ENCODE measurements around the gene FILIP1L.

- TF ChIP-seq CTCF (IDR thresholded peaks at IDR 0.05 in 2 of 3, conservative IDR thresholded peaks at IDR 0.05 in 1 of 3; ENCODE audit: borderline replicate concordance in 1 of 3, insufficient read depth in 1 of 3, low read depth in 2 of 3, low read length in 2 of 3) (no peak), REST (IDR thresholded peaks at IDR 0.05; ENCODE audit: low read depth) (no peak), POLR2AphosphoS5 (IDR thresholded peaks at IDR 0.05; ENCODE audit: low read depth, low read length) (no peak), EZH2 (IDR thresholded peaks at IDR 0.05) (no peak), MAX (IDR thresholded peaks at IDR 0.05) (no peak), POLR2A (IDR thresholded peaks at IDR 0.05; ENCODE audit: borderline replicate concordance, extremely low read depth, insufficient read depth, insufficient read length) (no peak), SP1 (IDR thresholded peaks at IDR 0.05; ENCODE audit: low read depth) (no peak), YY1 (IDR thresholded peaks at IDR 0.05; ENCODE audit: extremely low read depth, insufficient replicate concordance, low read depth, low read length) (no peak), RAD21 (IDR thresholded peaks at IDR 0.05; ENCODE audit: low read depth) (no peak), TCF7L2 (IDR thresholded peaks at IDR 0.05; ENCODE audit: borderline replicate concordance, extremely low read depth, insufficient read depth, insufficient read length) (no peak), EZH2phosphoT487 (IDR thresholded peaks at IDR 0.05; ENCODE audit: borderline replicate concordance) (no peak), ELF1 (IDR thresholded peaks at IDR 0.05; ENCODE audit: borderline replicate concordance, low read depth) (no peak), ZBTB33 (IDR thresholded peaks at IDR 0.05; ENCODE audit: extremely low read depth, insufficient replicate concordance, low read length) (no peak)
Measured at GRCh38 chr3:99947356-99947755, 166.9 kb downstream of the FILIP1L start.

Measured in HCT116 (cell line).